HepG2 (cell line): Measurements from ENCODE around the gene STARD13. TPM values are rescaled to one million over a fixed set of nuclear protein-coding genes. Genes with fewer than 3 reads are reported as not detected.

Source experiments
- ATAC-seq: fragments of 200-7000 bp; cut with Tn5 transposase; 3 replicates; pipeline ENCODE4 v1.9.1; 2020; ENCODE audit warnings: mild to moderate bottlenecking, moderate library complexity
- BruUV-seq: library from RNA; stranded (reverse); fragments of 400-500 nt; replicated peaks from 2 replicates; lab custom pipeline; 2021; lab: Mats Ljungman, UMichigan
- CTCF ChIA-PET: fragments of 300-600 bp; formaldehyde crosslinking; extraction: SDS; loops from one replicate; lab custom pipeline; 2021; ENCODE audit warnings: low total read pairs, inconsistent platforms, low intra/inter-chr PET ratio; lab: Yijun Ruan, JAX
- POLR2A ChIA-PET: fragments of 350-600 bp; sonication (Branson Sonifier 250); formaldehyde crosslinking; loops from one replicate; lab custom pipeline; 2020; ENCODE audit warnings: antibody characterized with exemption, inconsistent platforms; lab: Yijun Ruan, JAX
- DNase-seq: peaks from one replicate; pipeline ENCODE4 v3.0.0-alpha.2; 2015; ENCODE audit warnings: low spot score
- FAIRE-seq: peaks from 3 replicates; lab custom pipeline; 2011; peaks lifted over from hg19 to GRCh38; lab: Jason Lieb, UNC
- H2AFZ ChIP-seq: one replicate; pipeline ENCODE4 v1.6.1; 2011; ENCODE audit warnings: low read length, inconsistent platforms
- H3K27ac ChIP-seq: fragments of 300-600 bp; 3 replicates; pipeline ENCODE4 v1.8.0; 2011; ENCODE audit warnings: mixed run types, mild to moderate bottlenecking, mixed read lengths, low read length, inconsistent platforms; ENCODE audit not compliant: insufficient read depth; ENCODE audit errors: extremely low read length
- H3K27me3 ChIP-seq, 2 experiments: fragments of 200-600 bp in 1 of 2; 2 replicates in 1 of 2; 3 replicates in 1 of 2; pipeline versions ENCODE4 v1.6.0 to v1.8.0; 2011; ENCODE audit warnings: low read length in 2 of 2, mild to moderate bottlenecking in 2 of 2, moderate library complexity in 2 of 2, inconsistent platforms in 1 of 2; ENCODE audit not compliant: insufficient read depth in 2 of 2, control insufficient read depth in 1 of 2
- H3K36me3 ChIP-seq, 2 experiments: fragments of 200-600 bp in 1 of 2; replicated peaks in 1 of 2; 2 replicates in 1 of 2; 3 replicates in 1 of 2; pipeline versions ENCODE4 v1.5.1 to v1.8.0; 2011; ENCODE audit warnings: low read length in 2 of 2, inconsistent platforms in 1 of 2; ENCODE audit not compliant: insufficient read depth in 2 of 2, control insufficient read depth in 1 of 2
- H3K4me1 ChIP-seq: 2 replicates; pipeline ENCODE4 v1.5.1; 2012; ENCODE audit warnings: low read length, inconsistent platforms; ENCODE audit not compliant: insufficient read depth
- H3K4me2 ChIP-seq: 2 replicates; pipeline ENCODE4 v1.6.0; 2011; ENCODE audit warnings: low read depth, low read length, inconsistent platforms
- H3K4me3 ChIP-seq, 3 experiments: fragments of 200-600 bp in 1 of 3; sonication (generic), shearing (Covaris generic) in 1 of 3; replicated peaks in 1 of 3; 2 replicates each; pipeline ENCODE4 v1.5.1; 2011 to 2016; ENCODE audit warnings: low read length in 3 of 3, inconsistent platforms in 2 of 3, low read depth in 2 of 3, mild to moderate bottlenecking in 2 of 3, control low read depth in 1 of 3, mixed read lengths in 1 of 3; ENCODE audit not compliant: insufficient read depth in 1 of 3
- H3K79me2 ChIP-seq: one replicate; pipeline ENCODE4 v1.6.1; 2011; ENCODE audit warnings: low read length, inconsistent platforms; ENCODE audit not compliant: insufficient read depth
- H3K9ac ChIP-seq: 2 replicates; pipeline ENCODE4 v1.6.0; 2011; ENCODE audit warnings: mild to moderate bottlenecking, low read depth, low read length, inconsistent platforms; ENCODE audit not compliant: insufficient read depth
- H3K9me3 ChIP-seq: 2 replicates; pipeline ENCODE4 v1.5.1; 2012; ENCODE audit warnings: mild to moderate bottlenecking, low read length
- H4K20me1 ChIP-seq: 2 replicates; pipeline ENCODE4 v1.6.0; 2011; ENCODE audit warnings: inconsistent platforms, mild to moderate bottlenecking, low read length, moderate library complexity; ENCODE audit not compliant: insufficient read depth
- HHEX ChIP-seq: IDR thresholded peaks from 2 replicates; pipeline ENCODE4 v1.6.1; 2016; ENCODE audit warnings: control low read depth
- IKZF1 ChIP-seq: fragments of 450-650 bp; IDR thresholded peaks from 2 replicates; pipeline ENCODE4 v1.7.1; 2016
- NR1H2 ChIP-seq: sonication (generic); formaldehyde crosslinking; IDR thresholded peaks from 2 replicates; pipeline ENCODE4 v1.8.1; 2022; ENCODE audit warnings: low read depth, missing genetic modification reagents, borderline replicate concordance
- NR2C2 ChIP-seq: sonication (generic); formaldehyde crosslinking; IDR thresholded peaks from 2 replicates; pipeline ENCODE4 v1.4.0; 2020; ENCODE audit warnings: missing genetic modification reagents, mild to moderate bottlenecking, moderate library complexity, borderline replicate concordance
- NR2F1 ChIP-seq, 2 experiments: fragments of 450-650 bp in 1 of 2; formaldehyde crosslinking in 1 of 2; IDR thresholded peaks; 2 replicates each; pipeline versions ENCODE4 v1.5.0 to v1.6.1; 2016 to 2020; ENCODE audit warnings: mild to moderate bottlenecking in 1 of 2, missing compliant biosample characterization in 1 of 2, missing genetic modification reagents in 1 of 2, moderate library complexity in 1 of 2
- POLR2A ChIP-seq, 2 experiments: IDR thresholded peaks; 2 replicates each; pipeline ENCODE4 v1.6.1; 2011; ENCODE audit warnings: low read depth in 2 of 2, low read length in 2 of 2, mild to moderate bottlenecking in 1 of 2, moderate library complexity in 1 of 2; ENCODE audit not compliant: insufficient read depth in 1 of 2
- RBM39 ChIP-seq: fragments of 200-400 bp; formaldehyde crosslinking; IDR thresholded peaks from one replicate; pipeline ENCODE4 v1.6.1; 2018; ENCODE audit warnings: antibody characterized with exemption, mild to moderate bottlenecking, low read depth, low read length; ENCODE audit not compliant: poor library complexity, severe bottlenecking
- RELA ChIP-seq: sonication (generic); formaldehyde crosslinking; IDR thresholded peaks from 2 replicates; pipeline ENCODE4 v1.4.0; 2020; ENCODE audit warnings: missing genetic modification reagents
- SIN3B ChIP-seq: fragments of 150-350 bp; IDR thresholded peaks from 2 replicates; pipeline ENCODE4 v1.6.1; 2014; ENCODE audit warnings: low read length
- SRSF1 ChIP-seq: fragments of 200-400 bp; formaldehyde crosslinking; optimal IDR thresholded peaks from 2 replicates; pipeline ENCODE3; 2017; ENCODE audit warnings: mild to moderate bottlenecking, low read depth, low read length, moderate library complexity
- TBX3 ChIP-seq: fragments of 450-650 bp; IDR thresholded peaks from 2 replicates; pipeline ENCODE4 v1.6.1; 2017; ENCODE audit warnings: antibody characterized with exemption, mild to moderate bottlenecking, inconsistent platforms, borderline replicate concordance
- ZNF703 ChIP-seq: sonication (generic); formaldehyde crosslinking; IDR thresholded peaks from 2 replicates; pipeline ENCODE4 v1.5.1; 2020; ENCODE audit warnings: missing genetic modification reagents, mild to moderate bottlenecking, moderate library complexity, borderline replicate concordance
- ZNF780A ChIP-seq: sonication (generic); formaldehyde crosslinking; IDR thresholded peaks from 2 replicates; pipeline ENCODE4 v1.8.0; 2022; ENCODE audit warnings: mild to moderate bottlenecking, missing genetic modification reagents, moderate library complexity
- WGBS: methylation state at CpG from one replicate; pipeline ENCODE4 v1.1.6; 2017; ENCODE audit warnings: low lambda C conversion rate; 5-methylcytosine and 5-hydroxymethylcytosine counted together
- in situ Hi-C: cut with HindIII; loops from 2 replicates; pipeline ENCODE4 v1.10.0; 2017; ENCODE audit warnings: low pct_unique_long_range_greater_than_20kb; ENCODE audit not compliant: extremely low pct_ligation_motif_present
- intact Hi-C: fragments of 100-400 bp; cut with micrococcal nuclease; formaldehyde crosslinking; loops from one replicate; pipeline ENCODE4 v1.10.0; 2022; ENCODE audit not compliant: unreplicated experiment
- polyA plus RNA-seq, 8 experiments: library from polyadenylated mRNA; depleted of rRNA in 3 of 8; stranded (reverse) in 7 of 8; unstranded in 1 of 8; fragments of >200 nt; fragmentation: Illumina TruSeq in 4 of 8; extraction: Trizol in 4 of 8; gene quantifications; 2 replicates each; pipeline versions ENCODE4 v1.2.1 to v1.2.3, GENCODE V29; 2011 to 2016; ENCODE audit warnings: low read depth in 4 of 8, missing spikeins in 1 of 8, mixed read lengths in 1 of 8; ENCODE audit not compliant: insufficient read depth in 1 of 8
- total RNA-seq, 5 experiments: library from RNA; depleted of rRNA; stranded (reverse); fragments of >200 nt; fragmentation: Illumina TruSeq; extraction: Trizol; gene quantifications; 2 replicates each; pipeline ENCODE4 v1.2.3, GENCODE V29; 2016; ENCODE audit warnings: low read depth in 1 of 5
- TF ChIP-seq, protein P1 (sequence below): sonication (generic); formaldehyde crosslinking; IDR thresholded peaks from 2 replicates; pipeline ENCODE4 v1.9.0; 2021; ENCODE audit warnings: missing genetic modification reagents, borderline replicate concordance

Gene STARD13
- total and polyA plus RNA-seq, 2 of the 13 experiments (the other 11 are each of a cell fraction or from before 2014, with no cell fraction given), result 12.8 to 14.3 TPM

DNA sequence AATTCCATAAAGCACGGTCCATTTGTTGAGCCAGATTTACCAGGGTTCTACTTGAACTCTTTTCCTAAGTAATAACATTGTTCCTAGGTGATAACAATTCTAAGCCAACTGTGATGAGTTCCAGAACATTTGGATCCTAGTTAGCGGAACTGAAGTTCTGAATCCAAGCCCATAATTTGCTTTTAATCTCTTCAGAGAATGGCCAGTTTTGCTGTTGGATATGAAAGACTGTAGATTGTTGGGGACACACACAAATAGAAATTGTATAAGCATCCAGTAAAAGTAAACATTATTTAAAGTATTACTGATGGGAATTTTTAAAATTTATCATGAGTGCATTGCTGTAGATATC is 27.3 kb upstream of the STARD13 start:
- no peak overlapping the region for H3K9ac ChIP-seq
- no peak overlapping the region for H3K27ac ChIP-seq
- no peaks in the 10 kb centered on the region for H4K20me1 ChIP-seq
- no peak for FAIRE-seq
- no peaks in the 10 kb centered on the region for H3K4me1 ChIP-seq
- POLR2A ChIA-PET, result no interaction called here
- BruUV-seq, result no TSS peak
- H3K79me2 ChIP-seq, result no peaks in the 10 kb centered on the region
- H3K27me3 ChIP-seq, result no peaks in the 10 kb centered on the region
- H3K4me3 ChIP-seq, result no peak overlapping the region
- H3K4me2 ChIP-seq, result no peak overlapping the region
- intact Hi-C loops (loop anchor here (2.0 kb wide), 1 partner anchor 84 kb away; no protein-coding TSS in a partner anchor), in situ Hi-C loops (loop anchor here (5.0 kb wide), 1 partner anchor 49 kb away; no protein-coding TSS in a partner anchor)
- WGBS, result 95% methylated on average over 2 of the region's 2 CpGs
- H2AFZ ChIP-seq, result no peak overlapping the region
- TF ChIP-seq NR1H2 (no peak), ZNF703 (no peak), NR2C2 (CRISPR knock-in tag) (no peak), ZNF780A (CRISPR knock-in tag) (no peak), RBM39 (no peak), HHEX (CRISPR knock-in tag) (no peak), SIN3B (no peak), IKZF1 (no peak), RELA (no peak), SRSF1 (no peak), TBX3 (no peak), POLR2A (IDR thresholded peaks at IDR 0.05; ENCODE audit: insufficient read depth in 1 of 2, low read depth in 2 of 2, low read length in 2 of 2) (no peak), NR2F1 (CRISPR knock-in tag; IDR thresholded peaks at IDR 0.05) (no peak)
- TF ChIP-seq, protein P1, sequence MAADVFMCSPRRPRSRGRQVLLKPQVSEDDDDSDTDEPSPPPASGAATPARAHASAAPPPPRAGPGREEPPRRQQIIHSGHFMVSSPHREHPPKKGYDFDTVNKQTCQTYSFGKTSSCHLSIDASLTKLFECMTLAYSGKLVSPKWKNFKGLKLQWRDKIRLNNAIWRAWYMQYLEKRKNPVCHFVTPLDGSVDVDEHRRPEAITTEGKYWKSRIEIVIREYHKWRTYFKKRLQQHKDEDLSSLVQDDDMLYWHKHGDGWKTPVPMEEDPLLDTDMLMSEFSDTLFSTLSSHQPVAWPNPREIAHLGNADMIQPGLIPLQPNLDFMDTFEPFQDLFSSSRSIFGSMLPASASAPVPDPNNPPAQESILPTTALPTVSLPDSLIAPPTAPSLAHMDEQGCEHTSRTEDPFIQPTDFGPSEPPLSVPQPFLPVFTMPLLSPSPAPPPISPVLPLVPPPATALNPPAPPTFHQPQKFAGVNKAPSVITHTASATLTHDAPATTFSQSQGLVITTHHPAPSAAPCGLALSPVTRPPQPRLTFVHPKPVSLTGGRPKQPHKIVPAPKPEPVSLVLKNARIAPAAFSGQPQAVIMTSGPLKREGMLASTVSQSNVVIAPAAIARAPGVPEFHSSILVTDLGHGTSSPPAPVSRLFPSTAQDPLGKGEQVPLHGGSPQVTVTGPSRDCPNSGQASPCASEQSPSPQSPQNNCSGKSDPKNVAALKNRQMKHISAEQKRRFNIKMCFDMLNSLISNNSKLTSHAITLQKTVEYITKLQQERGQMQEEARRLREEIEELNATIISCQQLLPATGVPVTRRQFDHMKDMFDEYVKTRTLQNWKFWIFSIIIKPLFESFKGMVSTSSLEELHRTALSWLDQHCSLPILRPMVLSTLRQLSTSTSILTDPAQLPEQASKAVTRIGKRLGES, result no peak
- H3K9me3 ChIP-seq, result no peaks in the 10 kb centered on the region
- CTCF ChIA-PET, result no interaction called here
- no peak for ATAC-seq
- DNase-seq, result no peak
- no peaks in the 10 kb centered on the region for H3K36me3 ChIP-seq
